ENCODE results near the gene TSPAN9. TPM values are rescaled to one million over a fixed set of nuclear protein-coding genes. Genes with fewer than 3 reads are reported as not detected.

Gene TSPAN9
- total RNA-seq, 4 donors from 2014 or later: 13.7 to 35.4 (median 26.7) TPM

- no peak for DNase-seq (ENCODE audit: extremely low spot score)
- Histone ChIP-seq H3K4me1 (peaks cover 32 to 55% (median 42%) of the 10 kb centered on the region in 4 donors), H3K4me3 (no peak overlapping the region), H3K36me3 (peaks cover 0 to 5% (median 3%) of the 10 kb centered on the region in 4 donors), H3K27ac (replicated peaks in 1 of 4) (no peak overlapping the region), H3K9me3 (no peaks in the 10 kb centered on the region), H3K27me3 (no peaks in the 10 kb centered on the region)
- TF ChIP-seq POLR2A (IDR thresholded peaks at IDR 0.05; ENCODE audit: low read depth) (no peak), CTCF (IDR thresholded peaks at IDR 0.05) (no peak), POLR2AphosphoS5 (IDR thresholded peaks at IDR 0.05) (no peak), EP300 (IDR thresholded peaks at IDR 0.05) (no peak)
- intact Hi-C loops (cut with DNase I): no loop called here
- 92% methylated on average over 3 of the region's 3 CpGs for WGBS
Observed at GRCh38 chr12:3107954-3108353, 30.8 kb downstream of the TSPAN9 start.

- Histone ChIP-seq H3K36me3 (peaks cover 0 to 13% (median 5%) of the 10 kb centered on the region in 4 donors), H3K4me3 (no peak overlapping the region), H3K4me1 (peaks cover 14 to 29% (median 18%) of the 10 kb centered on the region in 4 donors), H3K27ac (replicated peaks in 1 of 4) (no peak overlapping the region), H3K27me3 (no peaks in the 10 kb centered on the region), H3K9me3 (no peaks in the 10 kb centered on the region)
- TF ChIP-seq CTCF (IDR thresholded peaks at IDR 0.05) (no peak), POLR2A (IDR thresholded peaks at IDR 0.05; ENCODE audit: low read depth) (no peak), EP300 (IDR thresholded peaks at IDR 0.05) (no peak), POLR2AphosphoS5 (IDR thresholded peaks at IDR 0.05) (no peak)
- WGBS: 53% methylated on average over 2 of the region's 2 CpGs
- no peak for DNase-seq (ENCODE audit: extremely low spot score)
- intact Hi-C loops (cut with DNase I): no loop called here
Observed at GRCh38 chr12:3110578-3110977, 33.4 kb downstream of the TSPAN9 start.

- Histone ChIP-seq H3K36me3 (peaks cover 0 to 13% (median 5%) of the 10 kb centered on the region in 4 donors), H3K4me3 (no peak overlapping the region), H3K9me3 (no peaks in the 10 kb centered on the region), H3K27ac (replicated peaks in 1 of 4) (no peak overlapping the region), H3K4me1 (peaks cover 11 to 31% (median 26%) of the 10 kb centered on the region in 4 donors), H3K27me3 (no peaks in the 10 kb centered on the region)
- TF ChIP-seq POLR2AphosphoS5 (IDR thresholded peaks at IDR 0.05) (no peak), CTCF (IDR thresholded peaks at IDR 0.05) (no peak), POLR2A (IDR thresholded peaks at IDR 0.05; ENCODE audit: low read depth) (no peak), EP300 (IDR thresholded peaks at IDR 0.05) (no peak)
- no peak for DNase-seq (ENCODE audit: extremely low spot score)
- intact Hi-C loops (cut with DNase I): no loop called here
- WGBS: 82% methylated on average over 8 of the region's 8 CpGs
Observed at GRCh38 chr12:3113671-3114325, 36.6 kb downstream of the TSPAN9 start.

- TF ChIP-seq POLR2A (IDR thresholded peaks at IDR 0.05; ENCODE audit: low read depth): no peak
- no peak for TF ChIP-seq POLR2AphosphoS5 (IDR thresholded peaks at IDR 0.05)
- Histone ChIP-seq H3K36me3 (peaks cover 0 to 13% (median 7%) of the 10 kb centered on the region in 4 donors), H3K4me3 (no peak overlapping the region), H3K4me1 (peaks cover 20 to 39% (median 32%) of the 10 kb centered on the region in 4 donors), H3K27me3 (no peaks in the 10 kb centered on the region), H3K9me3 (no peaks in the 10 kb centered on the region), H3K27ac (replicated peaks in 1 of 4) (no peak overlapping the region)
- intact Hi-C loops (cut with DNase I): no loop called here
- 94% methylated on average over 4 of the region's 4 CpGs for WGBS
- no peak for DNase-seq (ENCODE audit: extremely low spot score)
Observed at GRCh38 chr12:3114671-3115070, 37.5 kb downstream of the TSPAN9 start.

- Histone ChIP-seq H3K36me3 (peaks cover 0 to 13% (median 9%) of the 10 kb centered on the region in 4 donors), H3K9me3 (no peaks in the 10 kb centered on the region), H3K4me1 (peaks cover 24 to 39% (median 32%) of the 10 kb centered on the region in 4 donors), H3K27me3 (no peaks in the 10 kb centered on the region), H3K27ac (replicated peaks in 1 of 4) (no peak overlapping the region), H3K4me3 (no peak overlapping the region)
- intact Hi-C loops (cut with DNase I): no loop called here
- 89% methylated on average over 3 of the region's 3 CpGs for WGBS
- DNase-seq (ENCODE audit: extremely low spot score): no peak
- no peak for TF ChIP-seq POLR2AphosphoS5 (IDR thresholded peaks at IDR 0.05)
- TF ChIP-seq EP300 (IDR thresholded peaks at IDR 0.05): no peak
- no peak for TF ChIP-seq CTCF (IDR thresholded peaks at IDR 0.05)
- no peak for TF ChIP-seq POLR2A (IDR thresholded peaks at IDR 0.05; ENCODE audit: low read depth)
Observed at GRCh38 chr12:3115078-3115477, 37.9 kb downstream of the TSPAN9 start.
